ENCODE measurements around the gene CDH12.

- no peak for TF ChIP-seq EZH2 (IDR thresholded peaks at IDR 0.05)
- TF ChIP-seq REST (IDR thresholded peaks at IDR 0.05; ENCODE audit: low read depth): no peak
- TF ChIP-seq MAX (IDR thresholded peaks at IDR 0.05): no peak
- TF ChIP-seq RAD21 (IDR thresholded peaks at IDR 0.05; ENCODE audit: low read depth): no peak
- no peak for TF ChIP-seq CTCF (IDR thresholded peaks at IDR 0.05 in 2 of 3, conservative IDR thresholded peaks at IDR 0.05 in 1 of 3; ENCODE audit: borderline replicate concordance in 1 of 3, insufficient read depth in 1 of 3, low read depth in 2 of 3, low read length in 2 of 3)
- TF ChIP-seq POLR2A (IDR thresholded peaks at IDR 0.05; ENCODE audit: borderline replicate concordance, extremely low read depth, insufficient read depth, insufficient read length): no peak
- TF ChIP-seq JUND (IDR thresholded peaks at IDR 0.05): no peak
- TF ChIP-seq POLR2AphosphoS5 (IDR thresholded peaks at IDR 0.05; ENCODE audit: low read depth, low read length): no peak
- no peak for TF ChIP-seq ZNF274 (IDR thresholded peaks at IDR 0.05; ENCODE audit: low read depth, low read length)
These were observed 232.1 kb downstream of the CDH12 start for GRCh38 chr5:22621084-22621483.
